GM06990 (cell line): Measurements from ENCODE around the gene FAM110D.

Experiments
- DNase-seq: peaks from one replicate; pipeline ENCODE4 v3.0.0-alpha.2; 2011; ENCODE audit not compliant: insufficient read length; ENCODE audit errors: extremely low read depth
- H3K27me3 ChIP-seq: replicated peaks from 2 replicates; pipeline ENCODE4 v1.6.0; 2011; ENCODE audit warnings: low read length; ENCODE audit not compliant: control insufficient read depth, insufficient read depth
- H3K36me3 ChIP-seq: 2 replicates; pipeline ENCODE4 v1.5.1; 2011; ENCODE audit warnings: low read length; ENCODE audit not compliant: control insufficient read depth, insufficient read depth
- H3K4me3 ChIP-seq: replicated peaks from 2 replicates; pipeline ENCODE4 v1.5.1; 2011; ENCODE audit warnings: low read depth, mild to moderate bottlenecking, control low read depth, low read length
- TF ChIP-seq, protein P1 (sequence below): IDR thresholded peaks from 2 replicates; pipeline ENCODE4 v1.5.1; 2011; ENCODE audit warnings: low read length, control low read depth, mild to moderate bottlenecking, inconsistent platforms; ENCODE audit not compliant: insufficient read depth, poor library complexity, severe bottlenecking

Gene FAM110D

DNA sequence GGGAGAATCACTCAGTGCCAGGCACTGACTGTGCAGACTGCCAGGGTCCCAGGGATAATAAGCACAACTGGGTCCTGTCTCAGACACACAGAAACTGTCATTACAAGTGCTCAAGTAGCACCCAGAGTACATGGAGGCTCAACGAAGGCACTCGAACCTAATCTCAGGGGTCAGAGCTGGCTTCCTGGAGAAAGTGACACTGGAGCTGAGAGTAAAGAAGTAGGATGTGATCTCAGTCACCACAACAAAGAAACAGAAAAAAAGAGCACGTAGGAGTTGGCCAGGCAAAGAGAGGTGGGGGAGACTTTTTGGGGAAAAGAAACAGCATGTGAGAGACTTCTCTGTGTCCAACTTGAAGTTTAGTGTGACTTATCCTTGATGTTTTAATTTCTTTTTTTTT lies 32.9 kb downstream of the FAM110D start:
- TF ChIP-seq, protein P1, sequence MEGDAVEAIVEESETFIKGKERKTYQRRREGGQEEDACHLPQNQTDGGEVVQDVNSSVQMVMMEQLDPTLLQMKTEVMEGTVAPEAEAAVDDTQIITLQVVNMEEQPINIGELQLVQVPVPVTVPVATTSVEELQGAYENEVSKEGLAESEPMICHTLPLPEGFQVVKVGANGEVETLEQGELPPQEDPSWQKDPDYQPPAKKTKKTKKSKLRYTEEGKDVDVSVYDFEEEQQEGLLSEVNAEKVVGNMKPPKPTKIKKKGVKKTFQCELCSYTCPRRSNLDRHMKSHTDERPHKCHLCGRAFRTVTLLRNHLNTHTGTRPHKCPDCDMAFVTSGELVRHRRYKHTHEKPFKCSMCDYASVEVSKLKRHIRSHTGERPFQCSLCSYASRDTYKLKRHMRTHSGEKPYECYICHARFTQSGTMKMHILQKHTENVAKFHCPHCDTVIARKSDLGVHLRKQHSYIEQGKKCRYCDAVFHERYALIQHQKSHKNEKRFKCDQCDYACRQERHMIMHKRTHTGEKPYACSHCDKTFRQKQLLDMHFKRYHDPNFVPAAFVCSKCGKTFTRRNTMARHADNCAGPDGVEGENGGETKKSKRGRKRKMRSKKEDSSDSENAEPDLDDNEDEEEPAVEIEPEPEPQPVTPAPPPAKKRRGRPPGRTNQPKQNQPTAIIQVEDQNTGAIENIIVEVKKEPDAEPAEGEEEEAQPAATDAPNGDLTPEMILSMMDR, result no peak
- Histone ChIP-seq H3K4me3 (no peak overlapping the region), H3K36me3 (no peaks in the 10 kb centered on the region), H3K27me3 (no peaks in the 10 kb centered on the region)
- no peak for DNase-seq

DNA sequence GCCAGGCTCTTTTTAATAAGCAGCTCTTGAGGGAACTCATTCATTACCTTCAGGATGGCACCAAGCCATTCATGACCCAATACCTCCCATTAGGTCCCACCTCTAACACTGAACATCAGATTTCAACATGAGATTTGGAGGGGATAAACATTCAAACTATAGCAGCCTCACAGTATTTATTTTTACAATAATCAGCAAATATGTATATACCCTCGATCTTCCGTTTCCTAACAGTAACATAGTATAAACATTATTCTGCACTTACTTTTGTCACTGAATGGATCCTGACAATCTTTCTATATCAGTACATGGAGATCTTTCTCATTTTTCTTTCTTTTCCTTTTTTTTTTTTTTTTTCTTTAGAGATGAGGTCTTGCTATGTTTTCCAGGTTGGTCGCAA lies 36.9 kb downstream of the FAM110D start:
- H3K4me3 ChIP-seq, result no peak overlapping the region
- TF ChIP-seq, protein P1, result no peak
- no peaks in the 10 kb centered on the region for H3K27me3 ChIP-seq
- no peaks in the 10 kb centered on the region for H3K36me3 ChIP-seq
- DNase-seq, result no peak

DNA sequence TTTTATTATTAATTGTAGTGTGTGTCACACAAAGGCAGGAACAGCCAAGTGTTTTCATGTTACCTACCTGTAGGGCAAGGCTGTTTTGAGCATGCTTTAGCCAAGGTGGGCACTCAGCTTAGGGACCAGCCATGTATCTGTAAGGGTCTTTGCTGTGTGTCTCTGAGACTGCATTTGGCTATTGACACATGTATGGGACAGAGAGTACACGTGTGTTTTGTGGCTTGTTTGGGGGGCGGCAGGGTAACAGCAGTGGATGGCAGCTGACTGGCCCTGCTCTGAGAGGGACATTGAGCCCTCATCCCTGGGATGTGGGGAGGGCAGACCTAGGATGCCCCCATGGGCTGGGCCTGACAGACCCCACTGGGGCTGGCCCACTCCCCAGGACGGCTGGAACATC lies 38.4 kb downstream of the FAM110D start:
- H3K27me3 ChIP-seq, result no peaks in the 10 kb centered on the region
- TF ChIP-seq, protein P1, result no peak
- DNase-seq, result no peak
- no peaks in the 10 kb centered on the region for H3K36me3 ChIP-seq
- no peak overlapping the region for H3K4me3 ChIP-seq

DNA sequence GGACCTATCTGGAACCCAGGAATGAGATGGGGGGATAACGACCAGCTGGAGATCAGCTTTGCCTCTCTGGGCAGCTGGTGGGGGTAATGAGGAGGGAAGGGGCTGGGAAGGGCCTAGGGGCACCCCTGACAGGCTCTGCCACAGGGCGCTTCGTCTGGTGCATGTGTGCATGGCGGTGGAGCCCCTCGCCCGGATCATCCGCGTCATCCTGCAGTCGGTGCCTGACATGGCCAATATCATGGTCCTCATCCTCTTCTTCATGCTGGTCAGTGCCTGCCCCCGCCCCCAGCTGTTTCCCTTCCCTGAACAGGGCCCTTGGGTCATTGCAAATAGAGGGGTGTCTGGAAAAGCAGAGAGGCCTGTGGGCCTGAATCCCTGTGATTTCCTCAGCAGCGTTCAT lies 38.9 kb downstream of the FAM110D start:
- TF ChIP-seq, protein P1, result no peak
- Histone ChIP-seq H3K27me3 (no peaks in the 10 kb centered on the region), H3K36me3 (no peaks in the 10 kb centered on the region), H3K4me3 (no peak overlapping the region)
- DNase-seq, result no peak

DNA sequence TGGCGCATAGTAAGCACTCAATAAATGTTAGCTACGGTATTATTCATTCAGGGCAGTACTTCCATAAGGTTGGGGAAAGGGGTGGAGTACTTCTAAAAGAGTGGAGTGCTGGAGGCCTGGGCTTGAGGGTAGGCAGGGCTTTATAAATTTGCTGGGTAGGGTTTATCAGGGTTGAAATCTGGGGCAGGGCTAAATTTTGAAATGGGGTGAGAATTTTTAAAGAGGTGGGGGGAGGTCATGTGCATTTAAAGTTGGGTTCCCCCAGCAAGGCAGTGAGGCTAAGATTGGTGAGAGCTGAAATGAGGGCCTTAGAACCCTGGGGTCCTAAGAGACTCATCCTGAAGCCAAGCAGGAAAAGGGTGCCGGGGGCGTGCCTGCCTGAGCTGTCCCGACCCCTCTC lies 41.5 kb downstream of the FAM110D start:
- Histone ChIP-seq H3K27me3 (no peaks in the 10 kb centered on the region; the same call in 1 of the 2 replicates), H3K36me3 (no peaks in the 10 kb centered on the region), H3K4me3 (no peak overlapping the region)
- TF ChIP-seq, protein P1, result no peak
- no peak for DNase-seq

DNA sequence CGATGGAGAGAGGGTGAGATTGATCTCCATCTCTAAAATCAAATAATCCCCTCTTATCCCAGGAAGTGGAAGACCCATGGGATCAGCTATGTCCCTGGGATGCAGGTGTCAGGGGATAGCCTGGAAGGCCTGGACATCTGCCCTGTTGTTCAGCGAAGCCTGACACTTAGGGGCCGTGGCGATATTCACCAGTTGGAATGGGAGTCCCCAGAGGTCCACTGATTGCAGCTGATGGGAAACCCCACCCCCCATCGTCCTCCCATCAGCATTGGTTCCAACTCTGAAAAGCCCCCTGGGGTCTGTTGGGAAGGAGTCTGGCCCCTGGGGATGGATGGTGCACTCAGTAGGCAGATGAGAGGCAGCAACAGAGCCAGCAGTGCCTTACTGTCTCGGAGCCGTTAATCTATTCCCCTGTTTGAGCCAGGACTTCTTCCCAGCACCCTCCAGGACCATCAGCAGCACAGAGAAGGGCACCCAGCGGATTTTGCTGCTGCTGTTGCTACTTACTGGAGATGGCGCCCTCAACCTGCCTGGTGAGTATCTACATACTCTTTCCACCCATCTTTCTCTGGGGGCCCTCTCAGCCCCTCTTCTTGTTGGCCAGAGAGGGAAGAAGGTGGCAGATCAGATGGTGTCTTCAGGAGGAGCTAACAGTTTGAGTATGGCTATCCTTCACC lies 44.9 kb downstream of the FAM110D start:
- no peaks in the 10 kb centered on the region for H3K36me3 ChIP-seq
- no peak overlapping the region for H3K4me3 ChIP-seq
- H3K27me3 ChIP-seq, result no peaks in the 10 kb centered on the region; the same call in 1 of the 2 replicates
- no peak for DNase-seq
- TF ChIP-seq, protein P1, result peak; percentile 27
